Right lobe of liver (tissue), 6 donors: ENCODE results near the gene PNCK. TPM values are rescaled to one million over a fixed set of nuclear protein-coding genes. Genes with fewer than 3 reads are reported as not detected.

Experiments used
- ATAC-seq, 4 donors: fragments of 200-7000 bp; cut with Tn5 transposase; one replicate each; pipeline ENCODE4 v1.9.1; 2020; ENCODE audit warnings: mild to moderate bottlenecking in 4 of 4, moderate library complexity in 4 of 4
- DNase-seq, 3 donors: peaks; one replicate each; pipeline ENCODE4 v3.0.0-alpha.2; 2020
- H3K27ac ChIP-seq, 3 donors: fragments of 200-600 bp; one replicate each; pipeline ENCODE4 v1.8.0; 2022
- H3K27me3 ChIP-seq, 2 donors: fragments of 200-600 bp; one replicate each; pipeline ENCODE4 v1.8.0; 2022
- H3K36me3 ChIP-seq, 4 donors: fragments of 200-600 bp; sonication (generic) in 1 of 4; one replicate each; pipeline versions ENCODE4 v1.5.1 to v1.8.0; 2017 to 2022; ENCODE audit warnings: control low read depth in 1 of 4
- H3K4me1 ChIP-seq, 4 donors: fragments of 200-600 bp; sonication (generic) in 1 of 4; one replicate each; pipeline versions ENCODE4 v1.5.1 to v1.8.0; 2017 to 2022; ENCODE audit warnings: control low read depth in 1 of 4
- H3K4me3 ChIP-seq, 3 donors: fragments of 200-600 bp; one replicate each; pipeline ENCODE4 v1.8.0; 2022
- H3K9me3 ChIP-seq, 4 donors: fragments of 200-600 bp; sonication (generic) in 1 of 4; one replicate each; pipeline versions ENCODE4 v1.5.1 to v1.8.0; 2017 to 2022; ENCODE audit warnings: control low read depth in 1 of 4
- POLR2A ChIP-seq: fragments of 450-650 bp; IDR thresholded peaks from one replicate; pipeline ENCODE4 v1.6.1; 2017; ENCODE audit warnings: antibody characterized with exemption, mild to moderate bottlenecking
- WGBS: methylation state at CpG from one replicate; pipeline ENCODE4 v1.1.6; 2018; ENCODE audit warnings: low coverage, low lambda C conversion rate; ENCODE audit not compliant: insufficient coverage; ENCODE audit errors: missing lambda C conversion rate; 5-methylcytosine and 5-hydroxymethylcytosine counted together
- intact Hi-C, 2 donors: fragments of 100-400 bp; cut with DNase I; formaldehyde crosslinking; loops; one replicate each; pipeline versions ENCODE4 v1.11.2 to v1.14.1; 2022
- total RNA-seq, 6 experiments: library from RNA; depleted of rRNA in 2 of 6; stranded (reverse); fragments of >200 nt in 2 of 6; fragmentation: NEBNext Ultra II Directional in 3 of 6; extraction: Animal tissue kit (Norgen Biotek cat#: 25700) in 3 of 6; gene quantifications; one replicate each; pipeline versions ENCODE4 v1.1.0 to v1.2.4, GENCODE V29; 2016 to 2023
- TF ChIP-seq, protein P1 (sequence below), 4 donors: fragments of 200-600 bp in 3 of 4; fragments of 450-650 bp in 1 of 4; IDR thresholded peaks; one replicate each; pipeline versions ENCODE4 v1.5.1 to v1.8.0; 2016 to 2022; ENCODE audit warnings: antibody characterized with exemption in 4 of 4, mild to moderate bottlenecking in 2 of 4
- donor health status: DM: no; HTN: yes; CAD: no.
- donor health status: DM: no; HTN: no; CAD: no.
- donor health status: DM: no; HTN: no; CAD: no.
- donor health status: DM: no; HTN: yes; CAD: no.
- donor health status: DM: no; HTN: yes; CAD: no.

The PNCK gene
- total RNA-seq, 6 experiments from 2014 or later, result 0.86 TPM; not detected in 5

DNA sequence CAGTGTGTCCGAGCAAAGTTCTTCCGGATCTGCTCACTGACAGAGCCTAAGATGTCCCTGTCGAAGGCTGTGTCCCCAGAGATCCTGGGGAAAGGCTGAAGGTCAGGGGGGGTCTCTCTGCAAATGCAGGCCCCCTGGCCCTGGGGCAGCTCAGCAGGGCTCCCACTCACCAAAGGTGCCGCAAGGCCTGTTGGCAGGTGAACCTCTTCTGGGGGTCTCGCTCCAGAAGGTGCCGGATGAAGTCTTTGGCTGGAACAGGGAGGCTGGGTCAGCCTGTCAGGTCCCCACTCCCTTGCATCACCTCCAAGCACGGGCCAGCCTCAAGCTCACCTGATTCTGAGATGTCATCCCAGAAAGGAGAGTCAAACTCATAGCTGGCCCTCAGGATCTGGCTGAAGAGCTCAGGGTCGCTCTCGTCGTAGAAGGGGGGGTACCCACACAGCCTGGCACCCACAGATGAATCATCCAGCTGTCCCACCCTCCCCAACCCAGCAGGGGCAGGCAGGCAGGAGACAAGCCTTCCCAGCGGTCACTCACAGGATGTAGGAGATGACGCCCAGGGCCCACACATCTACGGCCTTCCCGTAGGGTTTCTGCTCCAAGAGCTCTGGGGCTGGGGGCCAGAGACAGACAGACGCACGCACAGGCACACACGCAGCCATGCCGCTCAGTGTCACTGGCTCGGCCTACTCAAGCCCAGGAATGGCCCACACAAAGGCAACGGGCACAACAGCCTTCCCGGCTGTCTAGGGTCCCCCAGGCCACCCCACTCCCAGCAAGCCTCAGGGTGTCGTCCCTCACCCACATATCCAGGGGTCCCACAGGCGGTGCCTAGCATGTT lies 2.6 kb downstream of the PNCK start:
- 91% methylated on average over 4 of the region's 23 CpGs for WGBS
- H3K4me1 ChIP-seq, result no peaks in the 10 kb centered on the region
- peak in 1 of 3 donors; percentile 50 for DNase-seq
- no peak overlapping the region for H3K27ac ChIP-seq
- intact Hi-C loops, result loop anchor here in 1 of 2 donors (10.0 kb wide), 1 partner anchor 116 kb away; no protein-coding TSS in a partner anchor
- H3K9me3 ChIP-seq, result no peaks in the 10 kb centered on the region
- no peaks in the 10 kb centered on the region for H3K27me3 ChIP-seq
- no peak for TF ChIP-seq POLR2A
- TF ChIP-seq, protein P1, sequence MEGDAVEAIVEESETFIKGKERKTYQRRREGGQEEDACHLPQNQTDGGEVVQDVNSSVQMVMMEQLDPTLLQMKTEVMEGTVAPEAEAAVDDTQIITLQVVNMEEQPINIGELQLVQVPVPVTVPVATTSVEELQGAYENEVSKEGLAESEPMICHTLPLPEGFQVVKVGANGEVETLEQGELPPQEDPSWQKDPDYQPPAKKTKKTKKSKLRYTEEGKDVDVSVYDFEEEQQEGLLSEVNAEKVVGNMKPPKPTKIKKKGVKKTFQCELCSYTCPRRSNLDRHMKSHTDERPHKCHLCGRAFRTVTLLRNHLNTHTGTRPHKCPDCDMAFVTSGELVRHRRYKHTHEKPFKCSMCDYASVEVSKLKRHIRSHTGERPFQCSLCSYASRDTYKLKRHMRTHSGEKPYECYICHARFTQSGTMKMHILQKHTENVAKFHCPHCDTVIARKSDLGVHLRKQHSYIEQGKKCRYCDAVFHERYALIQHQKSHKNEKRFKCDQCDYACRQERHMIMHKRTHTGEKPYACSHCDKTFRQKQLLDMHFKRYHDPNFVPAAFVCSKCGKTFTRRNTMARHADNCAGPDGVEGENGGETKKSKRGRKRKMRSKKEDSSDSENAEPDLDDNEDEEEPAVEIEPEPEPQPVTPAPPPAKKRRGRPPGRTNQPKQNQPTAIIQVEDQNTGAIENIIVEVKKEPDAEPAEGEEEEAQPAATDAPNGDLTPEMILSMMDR (IDR thresholded peaks at IDR 0.05), result no peak
- ATAC-seq, result no peak
- H3K4me3 ChIP-seq, result no peak overlapping the region
- H3K36me3 ChIP-seq, result no peaks in the 10 kb centered on the region

DNA sequence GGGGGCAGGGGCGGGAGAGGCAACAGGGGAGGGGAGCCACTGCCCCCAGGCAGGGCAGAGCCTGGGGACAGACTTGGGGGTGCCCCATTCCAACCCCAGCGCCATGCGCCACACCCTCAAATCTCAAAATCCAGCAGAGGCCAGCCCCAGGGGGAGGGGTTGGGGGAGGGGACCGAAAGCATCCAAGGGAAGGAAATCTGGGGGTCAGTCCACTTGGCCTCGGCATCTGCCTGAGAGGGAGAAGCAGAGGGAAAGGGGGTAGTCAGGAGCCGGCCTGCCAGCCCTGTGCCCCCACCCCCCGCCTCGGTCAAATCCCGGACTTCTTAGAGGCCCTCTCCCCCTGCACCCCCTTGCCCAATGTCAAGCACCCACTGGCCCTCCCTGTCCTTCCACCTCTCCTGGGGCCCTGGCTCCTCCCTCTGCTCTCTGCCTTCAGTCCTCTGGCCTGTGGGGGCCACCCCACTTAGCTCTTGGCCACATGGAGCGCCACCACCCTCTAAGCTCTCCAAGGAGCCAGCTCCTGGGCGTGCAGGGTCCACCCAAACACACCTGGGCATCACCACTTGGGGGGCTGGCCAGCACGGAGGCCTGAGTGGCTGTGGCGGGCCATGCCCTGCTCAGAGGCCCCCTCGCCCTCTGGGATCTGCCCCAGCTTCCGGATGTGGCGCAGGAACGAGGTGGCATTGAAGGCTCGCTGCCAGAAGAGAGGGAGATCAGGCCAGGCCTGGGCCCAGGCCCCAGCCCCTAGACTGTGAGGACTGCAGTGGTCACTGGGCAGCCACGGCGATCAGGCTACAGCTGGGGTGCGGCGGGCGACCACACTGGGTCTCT lies 3.5 kb downstream of the PNCK start:
- Histone ChIP-seq H3K27me3 (no peaks in the 10 kb centered on the region), H3K4me3 (no peak overlapping the region), H3K36me3 (no peaks in the 10 kb centered on the region), H3K27ac (no peak overlapping the region), H3K9me3 (no peaks in the 10 kb centered on the region), H3K4me1 (no peaks in the 10 kb centered on the region)
- ATAC-seq (no peak), DNase-seq (peak in 1 of 3 donors; percentile 49)
- TF ChIP-seq POLR2A, result no peak
- TF ChIP-seq, protein P1 (IDR thresholded peaks at IDR 0.05), result no peak
- WGBS, result 100% methylated on average over 1 of the region's 23 CpGs
- intact Hi-C loops, result loop anchor here (5.0 to 10.0 kb wide), 2 partner anchors 113 to 115 kb away; no protein-coding TSS in a partner anchor

DNA sequence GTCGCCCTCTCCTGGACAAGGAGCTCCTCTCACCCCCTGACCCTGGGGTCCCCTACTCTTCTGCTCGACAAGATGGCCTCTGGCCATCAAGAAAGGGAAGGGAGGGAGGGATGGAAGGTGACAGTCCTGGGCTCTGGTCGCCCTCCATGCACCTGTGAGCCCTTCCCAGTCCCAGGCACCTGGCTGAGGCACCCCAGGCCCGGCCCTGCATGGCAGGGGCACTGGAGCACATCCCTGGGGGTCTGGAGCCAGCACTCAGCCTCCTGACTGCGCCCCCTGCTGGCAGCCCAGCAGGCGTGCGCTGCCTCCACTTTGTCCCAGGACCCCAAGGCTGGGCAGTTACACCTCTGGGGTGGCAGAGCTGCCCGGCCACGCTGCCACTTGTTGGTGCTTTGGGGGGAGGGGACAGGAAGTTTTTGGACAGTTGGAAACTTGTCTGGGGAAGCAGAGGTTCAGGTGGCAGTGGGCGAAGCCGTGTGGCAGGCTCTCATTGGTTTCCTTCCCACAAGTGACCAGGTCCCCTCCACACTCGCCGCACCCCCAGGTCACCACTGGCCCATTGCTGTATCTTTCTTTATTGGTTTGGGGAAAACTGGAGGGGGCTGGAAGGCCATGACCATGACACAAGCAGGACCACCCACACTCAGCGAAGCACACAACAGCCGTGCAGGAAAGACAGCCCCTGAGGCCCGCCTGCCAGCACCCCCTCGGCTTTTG lies 4.3 kb downstream of the PNCK start:
- no peaks in the 10 kb centered on the region for H3K9me3 ChIP-seq
- no peaks in the 10 kb centered on the region for H3K4me1 ChIP-seq
- H3K4me3 ChIP-seq, result no peak overlapping the region
- no peaks in the 10 kb centered on the region for H3K27me3 ChIP-seq
- intact Hi-C loops, result loop anchor here in 1 of 2 donors (5.0 kb wide), 1 partner anchor 112 kb away; no protein-coding TSS in a partner anchor
- WGBS, result 80% methylated on average over 4 of the region's 17 CpGs
- H3K36me3 ChIP-seq, result no peaks in the 10 kb centered on the region
- H3K27ac ChIP-seq, result no peak overlapping the region
- no peak for TF ChIP-seq POLR2A
- TF ChIP-seq, protein P1 (IDR thresholded peaks at IDR 0.05), result peak; percentile 53 to 77 (median 67)
- DNase-seq, result peak in 1 of 3 donors; percentile 57
- peak in 1 of 4 donors; percentile 38 for ATAC-seq

DNA sequence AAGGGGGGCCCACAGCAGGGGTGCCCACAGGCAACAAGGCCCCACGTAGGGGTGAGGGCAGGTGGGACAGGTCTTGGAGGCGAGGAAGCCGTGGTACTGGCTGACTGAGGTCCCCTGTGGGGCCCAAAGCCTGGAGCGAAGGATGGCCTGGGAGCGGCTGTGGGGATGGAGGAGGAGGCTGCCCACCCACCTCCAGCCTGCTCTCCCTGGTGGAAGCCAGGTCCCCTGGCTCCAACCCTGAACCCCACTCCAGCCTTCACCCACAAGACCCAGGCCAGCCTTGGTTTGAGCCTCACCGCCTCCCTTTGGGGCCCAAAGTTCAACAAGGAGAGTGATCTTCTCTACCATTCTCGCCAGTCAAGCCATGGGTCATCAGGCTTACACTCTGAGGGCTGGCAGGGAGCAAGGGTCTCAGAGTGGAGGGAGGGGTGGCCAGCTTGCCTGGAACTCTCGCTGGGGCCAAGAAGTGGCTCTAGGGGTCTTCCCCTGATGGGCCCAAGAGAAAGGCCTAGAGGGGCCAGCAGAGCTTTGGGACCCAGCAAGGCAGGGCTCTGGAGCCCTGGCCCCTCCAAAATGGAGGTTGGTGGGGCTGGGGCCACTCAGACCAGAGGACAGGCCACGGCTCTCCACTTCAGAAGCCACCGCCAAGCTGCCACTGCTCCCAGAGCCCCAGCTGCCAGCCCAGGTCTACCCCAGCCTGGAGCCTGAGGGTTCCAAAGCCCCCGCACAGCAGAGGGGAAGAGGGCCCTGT lies 5.0 kb downstream of the PNCK start:
- DNase-seq, result peak in 1 of 3 donors; percentile 45
- Histone ChIP-seq H3K27ac (no peak overlapping the region), H3K9me3 (no peaks in the 10 kb centered on the region), H3K4me3 (no peak overlapping the region), H3K36me3 (no peaks in the 10 kb centered on the region), H3K4me1 (no peaks in the 10 kb centered on the region), H3K27me3 (no peaks in the 10 kb centered on the region)
- WGBS, result no CpG with 5 or more reads among the region's 11 CpGs
- intact Hi-C loops, result loop anchor here in 1 of 2 donors (5.0 kb wide), 1 partner anchor 111 kb away; no protein-coding TSS in a partner anchor
- peak in 1 of 4 donors; percentile 8 for ATAC-seq
- TF ChIP-seq, protein P1 (IDR thresholded peaks at IDR 0.05), result no peak
- no peak for TF ChIP-seq POLR2A
